Measurements from ENCODE around the gene CCNK.

Gene CCNK

GRCh38 chr14:99465288-99465687 lies 15.9 kb upstream of the CCNK start:
- TF ChIP-seq CTCF (IDR thresholded peaks at IDR 0.05; ENCODE audit: borderline replicate concordance, insufficient read depth, low read depth, low read length) = no peak

DNA sequence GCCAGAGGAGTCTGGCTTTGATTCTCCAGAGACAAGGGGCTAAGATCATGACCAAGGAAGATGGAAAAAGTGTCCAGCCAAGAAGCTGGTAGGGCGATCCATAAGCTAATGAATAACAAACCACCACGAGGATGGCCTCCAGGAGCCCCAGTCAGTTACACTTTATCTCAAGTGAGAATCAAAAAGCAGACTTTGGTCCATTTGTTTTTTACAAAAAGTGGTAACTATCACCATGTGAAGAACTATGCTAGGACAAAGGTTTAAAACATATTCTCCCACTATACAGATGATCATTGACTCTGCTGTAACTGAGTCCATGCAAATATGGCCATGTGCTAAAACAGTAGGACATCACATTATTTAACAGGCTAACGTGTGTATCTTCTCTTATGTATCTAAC lies 14.5 kb upstream of the CCNK start:
- no peak for TF ChIP-seq CTCF (IDR thresholded peaks at IDR 0.05; ENCODE audit: borderline replicate concordance, insufficient read depth, low read depth, low read length)

More at GRCh38 chr14:99465288-99465687, 15.9 kb upstream of the CCNK start:
- no peak overlapping the region for H3K4me3 ChIP-seq (ENCODE audit: low read depth, low read length)

GRCh38 chr14:99467336-99468078 lies 13.7 kb upstream of the CCNK start:
- H3K4me3 ChIP-seq (ENCODE audit: low read depth, low read length) = no peak overlapping the region
- no peak for TF ChIP-seq CTCF (IDR thresholded peaks at IDR 0.05; ENCODE audit: borderline replicate concordance, insufficient read depth, low read depth, low read length)

More for the DNA sequence above, 14.5 kb upstream of the CCNK start:
- H3K4me3 ChIP-seq (ENCODE audit: low read depth, low read length) = no peak overlapping the region

DNA sequence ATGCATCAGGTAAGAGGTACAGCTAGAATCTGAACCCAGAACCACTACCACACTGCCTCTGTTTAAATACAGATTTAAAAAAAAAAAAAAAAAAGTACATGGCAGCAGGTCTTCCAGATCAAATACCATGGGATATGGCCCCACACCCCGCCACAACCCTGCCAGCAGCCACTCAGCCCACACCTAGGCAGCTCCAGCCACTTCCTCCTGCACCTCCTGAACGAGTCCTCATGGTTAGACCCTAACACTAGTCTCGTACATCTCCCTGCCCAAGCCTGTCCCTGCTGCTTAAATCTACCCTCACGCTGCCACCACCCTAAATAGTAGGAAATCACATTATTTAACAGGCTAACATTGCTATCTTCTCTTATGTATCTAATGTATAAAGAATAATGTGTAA lies 13.1 kb upstream of the CCNK start:
- no peak for TF ChIP-seq CTCF (IDR thresholded peaks at IDR 0.05; ENCODE audit: borderline replicate concordance, insufficient read depth, low read depth, low read length)
- H3K4me3 ChIP-seq (ENCODE audit: low read depth, low read length) = no peak overlapping the region

GRCh38 chr14:99468836-99469592 lies 12.2 kb upstream of the CCNK start:
- no peak for TF ChIP-seq CTCF (IDR thresholded peaks at IDR 0.05; ENCODE audit: borderline replicate concordance, insufficient read depth, low read depth, low read length)
- H3K4me3 ChIP-seq (ENCODE audit: low read depth, low read length) = no peak overlapping the region

DNA sequence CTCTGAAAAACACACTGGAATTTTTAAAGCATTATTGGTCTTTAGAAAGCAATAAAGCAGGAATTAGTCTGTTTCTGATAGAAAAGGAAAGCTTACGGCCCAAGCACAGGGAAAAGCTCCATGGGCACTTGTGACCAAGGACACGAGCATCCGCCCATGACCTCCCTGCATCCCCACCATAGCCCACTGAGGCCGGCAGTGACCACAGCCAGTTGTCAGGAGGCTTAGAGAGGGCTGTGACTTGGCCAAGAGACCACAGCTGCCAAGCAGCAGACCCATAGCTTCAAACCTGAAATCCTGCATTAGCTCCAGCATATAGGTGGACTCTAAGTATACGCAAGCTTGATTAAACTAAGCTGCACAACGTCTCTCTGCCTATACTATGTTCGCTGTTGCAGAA lies 9.5 kb upstream of the CCNK start:
- H3K4me3 ChIP-seq (ENCODE audit: low read depth, low read length) = no peak overlapping the region
- no peak for TF ChIP-seq CTCF (IDR thresholded peaks at IDR 0.05; ENCODE audit: borderline replicate concordance, insufficient read depth, low read depth, low read length)

- no peak for TF ChIP-seq CTCF (IDR thresholded peaks at IDR 0.05; ENCODE audit: borderline replicate concordance, insufficient read depth, low read depth, low read length)
- H3K4me3 ChIP-seq (ENCODE audit: low read depth, low read length) = no peak overlapping the region
Observed at GRCh38 chr14:99472937-99473336, 8.3 kb upstream of the CCNK start.
